ENCODE results near the gene LIM2.

DNA sequence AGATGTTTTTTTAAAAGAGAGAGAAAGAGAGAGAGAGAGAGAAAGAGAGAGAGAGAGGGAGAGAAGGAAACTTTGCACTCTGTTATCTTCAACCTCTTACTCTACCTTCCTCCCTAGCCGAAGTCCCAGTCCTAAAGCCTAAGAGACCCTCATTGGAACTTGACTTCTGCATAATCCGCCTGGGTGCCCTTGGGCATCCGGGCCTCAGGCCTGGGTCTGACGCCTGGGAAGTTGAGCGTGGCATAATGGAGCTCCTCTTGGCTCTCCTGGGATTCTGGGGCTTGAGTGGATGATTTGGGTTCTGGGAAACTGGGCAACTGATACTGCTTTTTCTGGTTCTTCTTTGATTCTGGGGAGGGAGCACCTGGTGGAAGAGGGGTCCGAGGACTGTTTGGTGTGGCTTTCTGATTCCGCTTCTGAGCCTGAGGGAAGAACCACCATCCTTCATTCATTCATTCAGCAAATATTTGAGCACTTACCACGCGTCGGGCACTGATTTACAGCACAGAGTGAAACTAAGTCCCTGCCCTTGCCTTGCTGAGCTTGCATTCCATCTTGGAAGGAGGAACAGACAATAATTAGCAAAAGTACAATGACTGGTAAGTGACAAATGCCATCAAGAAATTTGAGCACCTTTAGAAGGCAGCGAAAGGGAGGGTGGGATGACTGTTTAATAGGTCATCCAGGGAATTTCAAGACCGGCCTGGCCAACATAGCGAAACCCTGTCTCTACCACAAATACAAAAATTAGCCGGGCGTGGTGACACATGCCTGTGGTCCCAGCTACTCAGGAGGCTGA lies 23.4 kb upstream of the LIM2 start:
- TF ChIP-seq, protein P1, sequence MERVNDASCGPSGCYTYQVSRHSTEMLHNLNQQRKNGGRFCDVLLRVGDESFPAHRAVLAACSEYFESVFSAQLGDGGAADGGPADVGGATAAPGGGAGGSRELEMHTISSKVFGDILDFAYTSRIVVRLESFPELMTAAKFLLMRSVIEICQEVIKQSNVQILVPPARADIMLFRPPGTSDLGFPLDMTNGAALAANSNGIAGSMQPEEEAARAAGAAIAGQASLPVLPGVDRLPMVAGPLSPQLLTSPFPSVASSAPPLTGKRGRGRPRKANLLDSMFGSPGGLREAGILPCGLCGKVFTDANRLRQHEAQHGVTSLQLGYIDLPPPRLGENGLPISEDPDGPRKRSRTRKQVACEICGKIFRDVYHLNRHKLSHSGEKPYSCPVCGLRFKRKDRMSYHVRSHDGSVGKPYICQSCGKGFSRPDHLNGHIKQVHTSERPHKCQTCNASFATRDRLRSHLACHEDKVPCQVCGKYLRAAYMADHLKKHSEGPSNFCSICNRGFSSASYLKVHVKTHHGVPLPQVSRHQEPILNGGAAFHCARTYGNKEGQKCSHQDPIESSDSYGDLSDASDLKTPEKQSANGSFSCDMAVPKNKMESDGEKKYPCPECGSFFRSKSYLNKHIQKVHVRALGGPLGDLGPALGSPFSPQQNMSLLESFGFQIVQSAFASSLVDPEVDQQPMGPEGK (CRISPR knock-in tag; IDR thresholded peaks at IDR 0.05; ENCODE audit: borderline replicate concordance): no peak
- no peak for TF ChIP-seq ESRRG (CRISPR knock-in tag; IDR thresholded peaks at IDR 0.05)
- no peak for TF ChIP-seq ZFP3 (CRISPR knock-in tag; IDR thresholded peaks at IDR 0.05)
- TF ChIP-seq, protein P2, sequence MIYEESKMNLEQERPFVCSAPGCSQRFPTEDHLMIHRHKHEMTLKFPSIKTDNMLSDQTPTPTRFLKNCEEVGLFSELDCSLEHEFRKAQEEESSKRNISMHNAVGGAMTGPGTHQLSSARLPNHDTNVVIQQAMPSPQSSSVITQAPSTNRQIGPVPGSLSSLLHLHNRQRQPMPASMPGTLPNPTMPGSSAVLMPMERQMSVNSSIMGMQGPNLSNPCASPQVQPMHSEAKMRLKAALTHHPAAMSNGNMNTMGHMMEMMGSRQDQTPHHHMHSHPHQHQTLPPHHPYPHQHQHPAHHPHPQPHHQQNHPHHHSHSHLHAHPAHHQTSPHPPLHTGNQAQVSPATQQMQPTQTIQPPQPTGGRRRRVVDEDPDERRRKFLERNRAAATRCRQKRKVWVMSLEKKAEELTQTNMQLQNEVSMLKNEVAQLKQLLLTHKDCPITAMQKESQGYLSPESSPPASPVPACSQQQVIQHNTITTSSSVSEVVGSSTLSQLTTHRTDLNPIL (CRISPR knock-in tag; IDR thresholded peaks at IDR 0.05; ENCODE audit: low read depth): no peak
- TF ChIP-seq OSR1 (CRISPR knock-in tag; IDR thresholded peaks at IDR 0.05): no peak
- TF ChIP-seq TOX (CRISPR knock-in tag; IDR thresholded peaks at IDR 0.05; ENCODE audit: borderline replicate concordance): no peak
- TF ChIP-seq RARB (CRISPR knock-in tag; IDR thresholded peaks at IDR 0.05): no peak
- TF ChIP-seq ZC3H10 (CRISPR knock-in tag; IDR thresholded peaks at IDR 0.05): no peak
- no peak for TF ChIP-seq GLIS3 (CRISPR knock-in tag; IDR thresholded peaks at IDR 0.05)

Measured in SK-N-SH treated with all-trans-retinoic acid at 6 μM for 48 hours (cell line).